Suprapubic skin (tissue), 4 donors: Measurements from ENCODE around the gene SGK2. TPM values are rescaled to one million over a fixed set of nuclear protein-coding genes. Genes with fewer than 3 reads are reported as not detected.

Experiments
- DNase-seq, 2 donors: peaks; one replicate each; pipeline ENCODE4 v3.0.0-alpha.2; 2019; ENCODE audit warnings: low spot score in 2 of 2
- H3K27ac ChIP-seq: fragments of 200-600 bp; sonication (generic); one replicate; pipeline ENCODE4 v1.5.1; 2019
- H3K27me3 ChIP-seq: fragments of 200-600 bp; sonication (generic); one replicate; pipeline ENCODE4 v1.5.1; 2019
- H3K36me3 ChIP-seq: fragments of 200-600 bp; sonication (generic); one replicate; pipeline ENCODE4 v1.5.1; 2019
- H3K4me1 ChIP-seq: fragments of 200-600 bp; sonication (generic); one replicate; pipeline ENCODE4 v1.5.1; 2019
- H3K4me3 ChIP-seq: fragments of 200-600 bp; sonication (generic); one replicate; pipeline ENCODE4 v1.5.1; 2019; ENCODE audit warnings: mild to moderate bottlenecking
- H3K9me3 ChIP-seq: fragments of 200-600 bp; sonication (generic); one replicate; pipeline ENCODE4 v1.5.1; 2019
- CTCF ChIP-seq, 2 donors: fragments of 200-600 bp in 1 of 2; fragments of 450-650 bp in 1 of 2; sonication (generic) in 1 of 2; IDR thresholded peaks; one replicate each; pipeline ENCODE4 v1.5.1; 2016 to 2019; ENCODE audit warnings: antibody characterized with exemption in 2 of 2, mild to moderate bottlenecking in 1 of 2, moderate library complexity in 1 of 2
- EP300 ChIP-seq: sonication (generic); formaldehyde crosslinking; IDR thresholded peaks from one replicate; pipeline ENCODE4 v1.6.1; 2017; ENCODE audit warnings: antibody characterized with exemption
- POLR2A ChIP-seq, 2 donors: fragments of 450-650 bp; IDR thresholded peaks; one replicate each; pipeline ENCODE4 v1.6.1; 2017; ENCODE audit warnings: antibody characterized with exemption in 2 of 2, mild to moderate bottlenecking in 2 of 2, moderate library complexity in 2 of 2
- POLR2AphosphoS5 ChIP-seq, 3 donors: sonication (generic); formaldehyde crosslinking; IDR thresholded peaks; one replicate each; pipeline ENCODE4 v1.6.1; 2017; ENCODE audit warnings: antibody characterized with exemption in 3 of 3
- WGBS: methylation state at CpG from one replicate; pipeline ENCODE4 v1.1.5; 2018; 5-methylcytosine and 5-hydroxymethylcytosine counted together
- total RNA-seq, 4 donors: library from RNA; depleted of rRNA; stranded (reverse); fragments of >200 nt; gene quantifications; one replicate each; pipeline ENCODE4 v1.1.0, GENCODE V29; 2016

SGK2 gene
- total RNA-seq, 4 donors from 2014 or later, result 6.9 to 18.2 (median 13.0) TPM

GRCh38 chr20:43541214-43541613 is 17.6 kb upstream of the SGK2 start:
- Histone ChIP-seq H3K9me3 (no peaks in the 10 kb centered on the region), H3K27ac (no peak overlapping the region), H3K4me1 (no peaks in the 10 kb centered on the region), H3K36me3 (peaks cover 16% of the 10 kb centered on the region), H3K4me3 (no peak overlapping the region), H3K27me3 (no peaks in the 10 kb centered on the region)
- DNase-seq, result no peak
- TF ChIP-seq EP300 (no peak), POLR2A (IDR thresholded peaks at IDR 0.05) (no peak), POLR2AphosphoS5 (IDR thresholded peaks at IDR 0.05) (no peak), CTCF (IDR thresholded peaks at IDR 0.05) (no peak)
- 68% methylated on average over 2 of the region's 2 CpGs for WGBS

- no peak overlapping the region for H3K4me3 ChIP-seq
- H3K9me3 ChIP-seq, result no peaks in the 10 kb centered on the region
- peak in 1 of 2 donors; percentile 32 for DNase-seq
- 80% methylated on average over 5 of the region's 5 CpGs for WGBS
- peaks cover 8% of the 10 kb centered on the region for H3K36me3 ChIP-seq
- H3K27me3 ChIP-seq, result no peaks in the 10 kb centered on the region
- H3K27ac ChIP-seq, result no peak overlapping the region
- TF ChIP-seq POLR2AphosphoS5 (IDR thresholded peaks at IDR 0.05) (no peak), POLR2A (IDR thresholded peaks at IDR 0.05) (no peak), CTCF (IDR thresholded peaks at IDR 0.05) (no peak), EP300 (no peak)
- no peaks in the 10 kb centered on the region for H3K4me1 ChIP-seq
Observed at GRCh38 chr20:43542161-43542560, 16.7 kb upstream of the SGK2 start.

- no peak for DNase-seq
- no peak overlapping the region for H3K27ac ChIP-seq
- no peaks in the 10 kb centered on the region for H3K27me3 ChIP-seq
- TF ChIP-seq POLR2AphosphoS5 (IDR thresholded peaks at IDR 0.05), result no peak
- TF ChIP-seq EP300, result no peak
- TF ChIP-seq CTCF (IDR thresholded peaks at IDR 0.05), result no peak
- TF ChIP-seq POLR2A (IDR thresholded peaks at IDR 0.05), result no peak
- H3K9me3 ChIP-seq, result no peaks in the 10 kb centered on the region
- no peaks in the 10 kb centered on the region for H3K4me1 ChIP-seq
- WGBS, result 63% methylated on average over 4 of the region's 4 CpGs
- H3K4me3 ChIP-seq, result no peak overlapping the region
- peaks cover 8% of the 10 kb centered on the region for H3K36me3 ChIP-seq
Observed at GRCh38 chr20:43542674-43543073, 16.2 kb upstream of the SGK2 start.

GRCh38 chr20:43543138-43543537 is 15.7 kb upstream of the SGK2 start:
- Histone ChIP-seq H3K9me3 (no peaks in the 10 kb centered on the region), H3K27ac (no peak overlapping the region), H3K4me3 (no peak overlapping the region), H3K36me3 (peaks cover 8% of the 10 kb centered on the region), H3K27me3 (no peaks in the 10 kb centered on the region), H3K4me1 (no peaks in the 10 kb centered on the region)
- WGBS, result 72% methylated on average over 5 of the region's 5 CpGs
- TF ChIP-seq POLR2AphosphoS5 (IDR thresholded peaks at IDR 0.05) (no peak), POLR2A (IDR thresholded peaks at IDR 0.05) (no peak), EP300 (no peak), CTCF (IDR thresholded peaks at IDR 0.05) (no peak)
- DNase-seq, result peak in 1 of 2 donors; percentile 20

GRCh38 chr20:43544501-43544900 is 14.3 kb upstream of the SGK2 start:
- peak in 1 of 2 donors; percentile 29 for DNase-seq
- peaks cover 8% of the 10 kb centered on the region for H3K36me3 ChIP-seq
- no peaks in the 10 kb centered on the region for H3K27me3 ChIP-seq
- H3K4me1 ChIP-seq, result no peaks in the 10 kb centered on the region
- 94% methylated on average over 9 of the region's 9 CpGs for WGBS
- H3K27ac ChIP-seq, result no peak overlapping the region
- H3K9me3 ChIP-seq, result no peaks in the 10 kb centered on the region
- no peak overlapping the region for H3K4me3 ChIP-seq
- TF ChIP-seq POLR2AphosphoS5 (IDR thresholded peaks at IDR 0.05) (no peak), EP300 (no peak), CTCF (IDR thresholded peaks at IDR 0.05) (no peak), POLR2A (IDR thresholded peaks at IDR 0.05) (no peak)
